Measurements from ENCODE around the gene RIOK3.
"Not testable (repeated sequence)": the region's sequence is repeated elsewhere in the genome, so short reads cannot be mapped to it uniquely, and the experiment has no call there.

RIOK3 gene

GRCh38 chr18:23502516-23503037, 49.5 kb downstream of the RIOK3 start:
- Histone ChIP-seq H3K4me3 (ENCODE audit: low read depth, low read length) (peak overlapping the region; percentile 89), H3K36me3 (peaks cover 13% of the 10 kb centered on the region; the same call in 1 of the 2 replicates), H3K9me3 (ENCODE audit: severe bottlenecking) (no peaks in the 10 kb centered on the region), H3K27me3 (ENCODE audit: insufficient read depth, low read depth, severe bottlenecking) (no peaks in the 10 kb centered on the region), H3K27ac (peak overlapping the region; percentile 79)
- no peak for TF ChIP-seq CTCF (IDR thresholded peaks at IDR 0.05; ENCODE audit: low read depth, low read length)
- DNase-seq: no peak

- Histone ChIP-seq H3K4me3 (ENCODE audit: low read depth, low read length) (peak within 1 kb of the TSS; percentile 89), H3K27me3 (ENCODE audit: insufficient read depth, low read depth, severe bottlenecking) (no peaks in the 10 kb centered on the region), H3K36me3 (peaks cover 19% of the 10 kb centered on the region; the same call in 1 of the 2 replicates), H3K27ac (peak within 1 kb of the TSS; percentile 79), H3K9me3 (ENCODE audit: severe bottlenecking) (no peaks in the 10 kb centered on the region)
- peak; percentile 31 for TF ChIP-seq CTCF (IDR thresholded peaks at IDR 0.05; ENCODE audit: low read depth, low read length)
- peak; percentile 95 for DNase-seq
These were observed 50.2 kb downstream of the RIOK3 start, which contains the start of gene RMC1 for GRCh38 chr18:23503038-23503962. Gene RMC1 (plus strand): TSS chr18:23503511. CDS start chr18:23503619, 108 bp downstream.

GRCh38 chr18:23503963-23504344, 50.9 kb downstream of the RIOK3 start:
- no peaks in the 10 kb centered on the region for H3K9me3 ChIP-seq (ENCODE audit: severe bottlenecking)
- TF ChIP-seq CTCF (IDR thresholded peaks at IDR 0.05; ENCODE audit: low read depth, low read length): no peak
- H3K36me3 ChIP-seq: peaks cover 23% of the 10 kb centered on the region; the same call in 1 of the 2 replicates
- no peak for DNase-seq
- H3K4me3 ChIP-seq (ENCODE audit: low read depth, low read length): peak overlapping the region; percentile 88
- peak overlapping the region; percentile 7; the same call in 1 of the 2 replicates for H3K27ac ChIP-seq
- no peaks in the 10 kb centered on the region for H3K27me3 ChIP-seq (ENCODE audit: insufficient read depth, low read depth, severe bottlenecking)

GRCh38 chr18:23504720-23505119, 51.6 kb downstream of the RIOK3 start:
- no peak overlapping the region for H3K27ac ChIP-seq
- peaks cover 26% of the 10 kb centered on the region; the same call in 1 of the 2 replicates for H3K36me3 ChIP-seq
- no peak overlapping the region for H3K4me3 ChIP-seq (ENCODE audit: low read depth, low read length)
- no peak for TF ChIP-seq CTCF (IDR thresholded peaks at IDR 0.05; ENCODE audit: low read depth, low read length)
- no peaks in the 10 kb centered on the region for H3K27me3 ChIP-seq (ENCODE audit: insufficient read depth, low read depth, severe bottlenecking)
- H3K9me3 ChIP-seq (ENCODE audit: severe bottlenecking): no peaks in the 10 kb centered on the region
- no peak for DNase-seq

- Histone ChIP-seq H3K36me3 (peaks cover 41% of the 10 kb centered on the region), H3K27ac (no peak overlapping the region), H3K9me3 (ENCODE audit: severe bottlenecking) (no peaks in the 10 kb centered on the region), H3K27me3 (ENCODE audit: insufficient read depth, low read depth, severe bottlenecking) (no peaks in the 10 kb centered on the region), H3K4me3 (ENCODE audit: low read depth, low read length) (no peak overlapping the region)
- TF ChIP-seq CTCF (IDR thresholded peaks at IDR 0.05; ENCODE audit: low read depth, low read length): no peak
- DNase-seq: no peak
These were observed 53.3 kb downstream of the RIOK3 start for GRCh38 chr18:23506393-23506792.

- H3K36me3 ChIP-seq: peaks cover 53% of the 10 kb centered on the region
- DNase-seq; H3K27ac ChIP-seq; H3K4me3 ChIP-seq (ENCODE audit: low read depth, low read length); H3K9me3 ChIP-seq (ENCODE audit: severe bottlenecking); H3K27me3 ChIP-seq (ENCODE audit: insufficient read depth, low read depth, severe bottlenecking): not testable (repeated sequence)
These were observed 57.8 kb downstream of the RIOK3 start for GRCh38 chr18:23510923-23511322.

- not testable (repeated sequence) for H3K4me3 ChIP-seq (ENCODE audit: low read depth, low read length); DNase-seq; H3K27me3 ChIP-seq (ENCODE audit: insufficient read depth, low read depth, severe bottlenecking); H3K27ac ChIP-seq; H3K9me3 ChIP-seq (ENCODE audit: severe bottlenecking)
- peaks cover 51% of the 10 kb centered on the region for H3K36me3 ChIP-seq
These were observed 59.1 kb downstream of the RIOK3 start for GRCh38 chr18:23512216-23512615.
